HG03521 (cell line): ENCODE measurements around the gene TREX2.
A peak's percentile ranks its signal among the peaks of the same experiment; 100 is the strongest.

Source experiments
- ATAC-seq: cut with Tn5 transposase; IDR thresholded peaks from one replicate; pipeline ENCODE4 v1.9.1; 2021; ENCODE audit warnings: mild to moderate bottlenecking, moderate library complexity; ENCODE audit not compliant: unreplicated experiment

The TREX2 gene

DNA sequence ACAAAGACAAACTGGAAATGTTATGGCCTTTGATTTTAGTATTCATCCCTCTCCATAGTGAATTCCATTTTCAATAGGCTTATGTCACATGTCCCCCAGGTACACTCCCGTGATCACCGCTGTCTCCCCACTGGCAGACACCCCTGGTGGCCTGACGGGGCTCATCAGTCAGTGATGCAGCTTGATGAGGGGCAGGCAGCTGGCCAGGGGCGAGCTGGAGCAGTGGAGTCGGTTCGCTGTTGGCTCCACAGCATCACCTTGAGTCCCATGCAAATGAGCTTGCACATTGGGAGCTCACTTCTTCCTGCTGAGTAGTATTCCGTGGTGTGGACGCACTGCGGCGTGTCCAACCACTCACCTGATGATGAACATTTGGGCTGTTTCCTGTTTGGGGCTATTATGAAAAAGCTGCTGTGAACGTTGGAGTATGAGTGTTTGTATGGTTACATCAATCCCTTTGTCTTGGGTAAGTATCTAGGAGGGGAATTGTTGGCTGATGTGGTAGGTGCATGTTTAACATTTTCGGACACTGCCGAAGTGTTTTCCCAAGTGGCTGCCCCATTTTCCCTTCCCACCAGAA, 5.2 kb downstream of the TREX2 start:
- no peak for ATAC-seq

DNA sequence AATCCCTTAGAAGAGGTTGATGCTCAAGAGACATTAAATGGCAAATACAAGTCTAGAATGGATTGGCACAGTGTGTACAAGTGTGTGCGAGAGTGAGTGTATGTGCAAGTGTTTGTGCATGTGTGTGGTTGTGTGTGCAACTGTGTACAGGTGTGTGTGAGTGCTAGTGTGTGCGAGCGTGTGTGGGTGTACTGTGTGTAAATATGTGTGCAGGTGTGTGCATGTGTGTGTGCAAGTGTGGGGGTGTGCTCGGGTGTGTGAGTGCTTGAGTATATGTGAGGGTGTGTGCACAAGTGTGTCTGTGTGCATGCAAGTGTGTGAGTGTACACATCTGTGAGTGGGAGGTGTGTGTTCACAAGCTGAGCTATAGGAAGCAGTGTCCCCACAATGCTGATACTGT, 5.9 kb downstream of the TREX2 start:
- no peak for ATAC-seq

DNA sequence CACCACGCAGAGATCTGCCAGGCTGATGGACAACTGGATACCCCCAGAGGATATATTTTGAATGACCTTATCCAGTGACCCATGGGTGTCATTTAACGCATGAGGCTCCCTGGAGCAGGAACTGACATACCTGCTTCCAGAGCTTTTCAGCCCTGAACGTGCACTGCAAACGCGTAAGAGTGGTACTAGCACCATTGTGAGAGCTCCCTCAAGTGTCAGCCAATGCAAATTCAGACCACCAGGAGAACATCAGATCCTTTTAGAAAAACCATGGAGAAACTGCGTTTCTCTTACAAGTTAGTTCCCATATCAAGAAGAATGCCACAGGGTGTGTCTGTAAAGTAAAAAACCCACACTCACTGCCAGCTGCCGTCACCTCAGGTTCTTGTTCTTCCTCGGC, 7.3 kb downstream of the TREX2 start:
- no peak for ATAC-seq

DNA sequence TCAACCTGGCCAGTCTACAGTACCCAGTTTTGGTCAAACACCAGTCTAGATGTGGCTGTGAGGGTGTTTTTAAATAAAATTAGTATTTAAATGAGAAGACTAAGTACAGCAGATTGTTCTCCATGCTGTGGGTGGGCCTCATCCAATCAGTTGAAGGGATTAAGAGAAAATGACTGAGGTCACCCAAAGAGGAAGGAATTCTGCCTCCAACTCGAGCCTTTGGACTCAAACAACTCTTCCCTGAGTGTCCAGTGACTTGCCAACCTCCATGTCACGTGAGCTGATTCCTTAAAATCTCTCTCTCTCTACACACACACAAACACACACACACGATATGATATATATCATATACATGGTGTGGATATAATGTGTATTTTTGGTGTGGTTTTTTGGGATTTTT, 10.0 kb downstream of the TREX2 start:
- no peak for ATAC-seq

DNA sequence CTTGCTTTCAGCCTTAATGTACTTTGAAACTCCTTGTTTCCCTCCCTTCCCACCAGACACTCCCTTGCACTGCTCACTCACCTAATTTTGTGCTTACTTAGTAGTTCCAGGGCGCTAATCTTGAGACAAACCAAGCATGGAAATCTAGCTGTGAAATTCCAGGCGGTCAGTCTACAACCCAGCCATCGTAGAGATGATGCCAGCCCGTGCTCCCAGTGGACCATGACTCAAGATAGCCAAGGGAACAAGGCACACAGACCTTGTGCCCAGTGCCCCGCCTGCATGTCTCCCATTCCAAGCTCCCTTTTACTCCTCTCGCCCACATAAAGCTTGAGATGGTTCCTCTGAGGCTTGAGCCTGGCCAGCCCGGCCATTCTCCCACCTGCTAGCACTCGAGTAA, 11.1 kb downstream of the TREX2 start:
- no peak for ATAC-seq

DNA sequence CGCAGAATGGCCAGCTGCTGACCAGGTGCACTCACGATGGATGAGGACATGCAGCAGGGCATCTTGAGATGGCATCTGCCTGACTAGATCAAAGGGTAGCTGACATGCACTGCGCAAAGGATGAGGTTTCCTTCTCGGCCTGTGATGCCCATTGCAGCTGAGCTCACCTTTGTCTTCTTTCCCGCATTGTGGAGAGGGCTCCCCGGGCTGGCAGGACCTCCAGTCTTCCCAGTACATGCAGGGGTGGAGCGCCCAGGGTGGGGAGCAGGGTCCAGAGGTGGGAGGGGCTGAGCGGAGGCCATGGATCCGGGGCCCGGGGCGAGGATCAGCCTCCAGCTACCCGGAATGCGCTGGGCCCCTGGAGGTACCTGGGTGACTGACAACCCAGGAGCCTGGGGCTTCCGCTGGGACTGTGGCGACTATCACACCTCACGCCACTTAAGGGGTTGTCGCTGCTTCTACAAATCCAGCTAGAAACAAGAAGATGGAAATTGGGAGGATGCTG, 12.0 kb downstream of the TREX2 start:
- no peak for ATAC-seq

DNA sequence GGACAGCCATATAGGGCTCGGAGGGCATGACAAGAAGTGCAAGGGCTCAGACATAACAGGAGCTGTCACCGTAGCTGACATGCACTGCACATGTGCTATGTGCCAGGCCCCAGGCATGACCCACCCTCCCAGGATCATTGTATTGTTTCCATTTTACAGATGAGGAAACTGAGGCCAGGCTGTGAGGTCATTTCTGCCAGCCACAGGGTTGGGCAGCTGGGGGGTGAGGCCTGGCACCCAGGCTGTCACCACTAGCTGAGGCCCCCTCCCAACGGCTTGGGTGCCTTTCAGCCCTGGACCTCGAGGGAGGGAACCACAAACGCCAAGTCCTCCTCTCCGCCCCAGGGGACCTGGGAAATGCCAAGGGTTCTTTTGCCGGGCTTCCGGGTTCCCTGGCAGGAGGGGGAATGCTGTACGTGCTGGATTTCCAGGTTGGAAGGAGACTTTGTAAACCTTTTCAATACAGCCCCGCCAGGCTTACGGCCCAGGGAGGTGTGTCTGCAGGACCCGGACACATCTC, 12.6 kb downstream of the TREX2 start:
- ATAC-seq: no peak

DNA sequence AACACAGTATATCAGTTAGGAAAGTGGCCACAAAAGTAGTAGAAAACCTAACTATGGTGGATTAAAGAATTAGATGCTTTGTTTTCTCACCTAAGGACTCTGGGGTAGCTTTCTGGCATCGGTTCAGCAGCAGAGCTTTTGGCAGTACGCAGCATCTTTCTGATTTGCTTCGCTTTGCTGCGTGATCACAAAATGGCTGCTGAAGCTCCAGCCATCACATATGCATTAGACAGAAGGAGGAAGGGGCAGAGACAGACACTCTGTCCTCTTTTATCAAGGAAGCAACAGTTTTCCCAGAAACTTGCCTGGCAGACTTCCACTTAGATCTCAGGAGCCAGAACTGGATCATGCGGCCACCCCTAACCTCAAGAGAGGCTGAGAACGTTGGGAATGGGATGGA, 15.1 kb downstream of the TREX2 start:
- ATAC-seq: no peak

DNA sequence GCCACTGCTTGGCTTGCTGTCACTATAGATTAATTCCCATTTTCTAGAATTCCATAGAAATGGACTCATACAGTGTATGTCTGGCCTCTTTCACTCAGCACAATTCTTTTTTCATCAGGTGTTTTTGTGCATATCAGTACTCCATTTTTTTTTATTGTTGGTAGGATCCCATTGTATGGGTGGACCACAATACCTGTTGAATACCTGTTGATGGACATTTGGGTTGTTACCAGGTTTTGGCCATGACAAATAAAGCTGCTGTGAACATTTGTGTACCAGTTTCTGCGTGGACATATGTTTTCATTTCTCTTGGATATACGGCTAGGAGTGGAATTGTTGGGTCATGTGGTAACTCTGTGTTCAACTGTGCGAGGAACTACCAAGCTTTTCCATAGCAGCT, 19.7 kb downstream of the TREX2 start:
- no peak for ATAC-seq

DNA sequence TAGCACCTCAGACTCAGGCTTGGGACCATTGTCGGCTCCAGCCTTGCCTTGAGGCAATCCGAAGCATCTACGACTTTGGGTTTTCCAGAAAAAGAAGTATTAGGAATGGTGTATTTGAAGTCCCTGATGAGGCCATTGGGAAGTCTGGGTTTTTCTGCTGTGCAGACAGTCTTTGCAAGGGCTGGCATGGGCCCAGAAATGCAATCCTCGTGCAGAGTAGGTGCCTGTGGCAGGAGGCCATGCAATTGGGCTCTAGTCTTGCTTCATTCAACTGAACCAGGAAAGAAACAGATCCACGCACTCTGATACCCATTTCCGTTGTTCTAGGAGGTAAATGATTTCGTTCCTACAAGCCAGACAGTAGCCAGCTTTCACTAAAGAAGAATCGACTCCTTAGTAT, 22.2 kb downstream of the TREX2 start:
- no peak for ATAC-seq

DNA sequence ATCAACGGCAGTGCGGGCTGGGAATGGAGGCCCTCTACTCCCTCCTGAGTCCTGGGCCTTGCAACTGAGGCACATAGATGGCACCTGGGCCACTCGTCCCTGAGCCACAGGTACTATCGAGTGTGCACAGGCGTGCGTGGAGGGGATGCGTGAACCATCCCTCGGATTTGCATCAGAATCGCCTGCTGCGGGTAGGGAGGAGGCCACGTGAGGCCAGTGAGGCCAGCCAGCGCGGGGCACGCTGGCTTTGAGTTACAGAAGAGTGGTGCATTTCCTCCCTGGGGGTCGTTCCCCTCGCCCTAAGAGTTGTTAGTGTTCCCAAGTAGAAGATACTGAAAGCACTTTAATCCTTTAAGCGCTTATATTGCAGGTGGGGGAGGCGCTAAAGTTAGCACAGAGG, 24.0 kb downstream of the TREX2 start:
- ATAC-seq: no peak

DNA sequence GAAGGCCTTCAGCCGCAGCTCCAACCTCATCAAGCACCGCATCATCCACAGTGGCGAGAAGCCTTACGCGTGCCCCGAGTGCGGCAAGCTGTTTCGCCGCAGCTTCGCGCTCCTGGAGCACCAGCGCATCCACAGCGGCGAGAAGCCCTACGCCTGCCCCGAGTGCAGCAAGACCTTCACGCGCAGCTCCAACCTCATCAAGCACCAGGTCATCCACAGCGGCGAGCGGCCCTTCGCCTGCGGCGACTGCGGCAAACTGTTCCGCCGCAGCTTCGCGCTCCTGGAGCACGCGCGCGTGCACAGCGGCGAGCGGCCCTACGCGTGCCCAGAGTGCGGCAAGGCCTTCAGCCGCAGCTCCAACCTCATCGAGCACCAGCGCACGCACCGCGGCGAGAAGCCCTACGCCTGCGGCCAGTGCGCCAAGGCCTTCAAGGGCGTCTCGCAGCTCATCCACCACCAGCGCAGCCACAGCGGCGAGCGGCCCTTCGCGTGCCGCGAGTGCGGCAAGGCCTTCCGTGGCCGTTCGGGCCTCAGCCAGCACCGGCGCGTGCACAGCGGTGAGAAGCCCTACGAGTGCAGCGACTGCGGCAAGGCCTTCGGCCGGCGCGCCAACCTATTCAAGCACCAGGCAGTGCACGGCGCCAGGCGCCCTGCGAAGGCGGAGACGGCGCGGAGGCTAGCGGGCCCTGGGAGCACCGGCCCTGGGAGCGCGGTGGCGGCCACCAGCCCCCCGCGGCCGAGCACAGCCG, 24.8 kb downstream of the TREX2 start:
- ATAC-seq: no peak

DNA sequence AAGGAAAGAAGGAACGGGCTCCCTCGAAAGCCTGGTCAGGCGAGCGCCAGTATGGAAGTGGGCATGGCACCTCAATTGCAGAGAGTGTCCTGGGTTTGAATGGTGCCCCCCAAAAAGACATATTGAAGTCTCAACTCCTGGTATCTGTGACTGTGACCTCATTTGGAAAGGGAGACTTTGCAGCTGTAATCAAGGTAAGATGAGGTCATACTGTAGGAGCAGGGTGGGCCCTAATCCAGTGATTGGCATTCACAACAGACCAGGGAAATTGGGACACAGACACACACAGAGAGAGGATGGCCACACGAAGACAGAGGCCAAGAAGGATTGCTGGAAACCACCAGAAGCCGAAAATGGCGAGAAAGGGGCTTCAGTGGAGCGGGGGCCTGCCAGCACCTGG, 28.2 kb downstream of the TREX2 start:
- ATAC-seq: no peak

DNA sequence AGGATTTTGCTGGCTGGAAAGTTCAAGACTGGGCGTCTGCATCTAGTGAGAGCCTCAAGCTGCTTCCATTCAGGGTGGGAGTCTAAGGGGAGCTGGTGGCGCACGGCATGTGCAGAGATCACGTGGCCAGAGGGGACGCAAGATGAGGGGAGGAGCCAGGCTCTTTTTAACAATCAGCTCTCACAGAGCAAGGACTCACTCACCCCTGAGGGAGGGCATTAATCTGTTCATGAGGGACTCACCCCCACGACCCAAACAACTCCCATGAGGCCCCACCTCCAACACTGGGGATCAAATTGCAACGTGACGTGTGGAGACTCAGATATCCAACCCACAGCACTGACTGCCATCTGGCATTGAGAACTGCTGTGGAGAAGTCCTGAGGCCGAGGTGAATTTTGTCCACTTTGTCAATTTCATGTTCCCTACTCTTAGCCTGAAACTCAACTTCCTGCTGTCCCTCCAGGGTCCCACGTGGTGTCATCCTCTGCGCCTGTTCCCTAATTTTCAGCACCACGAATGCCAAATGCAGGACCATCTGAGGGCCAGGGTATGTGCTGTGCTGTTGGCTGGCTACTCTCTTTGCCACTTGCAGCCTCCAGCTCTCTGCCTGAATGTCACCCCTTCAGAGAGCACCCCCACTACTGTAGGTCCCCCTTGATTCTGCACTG, 28.9 kb downstream of the TREX2 start:
- no peak for ATAC-seq

DNA sequence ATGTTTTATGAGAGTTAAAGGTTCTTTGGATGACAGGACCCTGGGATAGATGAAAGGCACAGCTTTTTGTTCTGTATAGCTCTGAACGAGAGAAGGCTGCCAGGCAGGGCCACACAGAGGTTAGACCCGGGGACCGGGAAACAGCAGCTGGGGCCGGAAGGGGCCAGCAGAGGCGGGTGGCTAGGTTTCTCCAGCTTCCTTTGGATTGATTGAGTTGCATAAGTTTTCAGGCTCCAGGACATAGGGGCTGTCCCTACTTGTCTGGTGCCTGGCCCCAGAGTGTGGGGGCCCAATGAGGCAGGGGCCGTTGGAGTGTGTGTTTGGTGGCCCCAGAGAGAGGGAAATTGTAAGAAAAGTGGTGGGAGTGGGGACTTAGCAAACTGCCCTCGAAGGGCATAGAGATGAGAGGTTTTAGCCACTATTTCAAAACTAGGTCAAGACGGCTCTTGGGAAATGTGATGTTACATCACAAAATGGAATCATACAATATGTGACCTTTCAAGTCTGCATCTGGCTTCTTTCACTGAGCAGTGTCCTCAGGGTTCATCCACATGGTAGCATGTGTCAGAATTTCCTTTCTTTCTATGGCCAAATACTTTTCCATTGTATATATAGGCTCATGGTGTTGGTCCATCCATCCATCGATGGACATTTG, 30.9 kb downstream of the TREX2 start:
- no peak for ATAC-seq

DNA sequence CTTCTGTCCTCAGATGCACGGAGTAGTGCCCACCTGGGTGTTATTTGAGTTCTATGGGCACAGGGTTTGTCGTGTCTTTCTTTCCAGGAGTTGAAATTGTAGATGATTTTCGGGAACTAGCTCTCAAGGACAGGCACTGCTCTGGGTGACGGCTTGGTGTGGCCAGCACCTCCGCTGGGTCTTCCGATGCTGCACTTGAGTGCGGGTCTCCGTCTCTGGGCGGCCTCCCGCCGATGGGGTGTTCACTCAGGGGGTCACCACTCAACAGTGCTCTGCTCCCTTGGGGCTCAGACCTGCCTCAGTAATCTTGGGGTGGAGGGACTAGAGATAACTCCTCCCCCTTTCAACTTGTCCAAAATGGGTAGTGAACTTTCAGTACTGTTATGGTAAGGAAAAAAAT, 32.1 kb downstream of the TREX2 start:
- ATAC-seq: no peak

DNA sequence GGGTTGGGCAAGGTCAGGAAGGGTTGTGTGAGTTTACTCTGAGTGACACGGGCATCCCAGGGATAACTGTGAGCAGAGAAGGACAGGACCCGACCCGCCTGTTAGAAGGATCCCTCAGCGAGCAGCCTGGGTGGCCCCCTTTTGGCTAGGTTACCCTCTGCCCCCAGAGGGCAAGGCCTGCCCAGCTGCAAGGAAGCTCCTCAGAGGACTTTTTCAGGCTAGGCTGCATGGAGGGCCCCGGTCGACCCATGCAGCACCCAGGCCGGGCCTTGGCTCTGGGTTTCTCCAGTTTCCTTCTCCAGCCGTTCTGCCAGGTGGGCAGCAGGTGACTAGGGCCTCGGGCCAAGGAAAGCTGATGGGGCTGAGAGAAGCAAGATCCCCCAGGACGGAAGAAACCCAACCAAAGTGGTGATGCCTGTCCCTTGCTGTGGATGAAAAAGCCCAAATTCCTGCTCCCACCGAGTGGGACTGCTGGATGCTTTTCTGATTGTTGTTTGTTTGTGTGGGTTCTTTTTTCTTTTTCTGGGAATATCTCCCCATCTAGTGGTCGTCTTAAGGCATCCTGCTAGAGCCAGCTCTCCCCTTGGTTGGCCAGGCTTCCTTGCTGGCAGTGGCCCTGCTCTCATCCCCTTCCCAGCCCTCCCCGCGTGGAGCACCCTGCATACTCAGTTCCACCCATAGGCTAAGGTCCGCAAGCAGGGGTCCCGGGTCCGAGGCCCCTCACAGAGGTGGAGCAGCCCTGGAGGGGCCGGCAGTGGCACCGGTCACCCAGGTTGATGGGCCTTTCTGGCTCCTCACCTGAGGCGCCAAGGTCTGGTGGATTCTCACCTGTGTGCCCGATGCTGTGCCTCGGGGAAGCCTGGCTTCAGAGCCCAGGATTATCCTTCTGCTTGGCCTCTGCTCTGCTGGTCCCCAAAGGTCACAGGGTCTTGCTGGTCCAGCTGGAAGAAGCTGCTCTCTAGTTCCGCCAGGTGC, 32.8 kb downstream of the TREX2 start:
- no peak for ATAC-seq

DNA sequence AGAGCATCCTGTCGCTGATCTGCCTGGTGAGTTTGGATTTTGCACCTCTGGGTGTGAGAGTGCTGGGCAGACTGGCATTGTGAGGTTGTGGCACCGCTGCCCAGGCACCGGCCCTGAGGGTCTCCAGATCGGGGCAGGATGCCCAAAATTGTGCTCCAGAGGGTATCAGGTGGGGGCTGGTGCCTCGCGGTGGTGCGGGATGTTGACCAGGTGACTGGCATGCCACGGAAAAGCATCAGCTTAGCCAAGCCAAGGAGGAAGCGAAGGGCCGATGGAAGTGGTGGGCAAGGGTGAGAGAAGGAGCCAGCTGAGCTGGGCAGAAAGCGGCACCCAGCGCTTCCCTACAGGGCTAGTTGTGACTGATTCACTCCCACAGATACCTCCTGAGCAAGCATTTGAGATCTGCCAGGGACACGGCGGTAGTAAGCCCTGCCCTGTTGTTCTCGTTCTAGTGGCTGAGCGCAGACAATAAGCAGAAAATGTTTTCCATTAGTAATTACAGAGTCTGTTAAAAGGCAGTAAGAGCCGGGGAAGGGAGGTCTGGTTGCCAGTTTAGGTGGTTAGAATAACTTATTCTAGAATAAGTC, 33.8 kb downstream of the TREX2 start:
- ATAC-seq: no peak

DNA sequence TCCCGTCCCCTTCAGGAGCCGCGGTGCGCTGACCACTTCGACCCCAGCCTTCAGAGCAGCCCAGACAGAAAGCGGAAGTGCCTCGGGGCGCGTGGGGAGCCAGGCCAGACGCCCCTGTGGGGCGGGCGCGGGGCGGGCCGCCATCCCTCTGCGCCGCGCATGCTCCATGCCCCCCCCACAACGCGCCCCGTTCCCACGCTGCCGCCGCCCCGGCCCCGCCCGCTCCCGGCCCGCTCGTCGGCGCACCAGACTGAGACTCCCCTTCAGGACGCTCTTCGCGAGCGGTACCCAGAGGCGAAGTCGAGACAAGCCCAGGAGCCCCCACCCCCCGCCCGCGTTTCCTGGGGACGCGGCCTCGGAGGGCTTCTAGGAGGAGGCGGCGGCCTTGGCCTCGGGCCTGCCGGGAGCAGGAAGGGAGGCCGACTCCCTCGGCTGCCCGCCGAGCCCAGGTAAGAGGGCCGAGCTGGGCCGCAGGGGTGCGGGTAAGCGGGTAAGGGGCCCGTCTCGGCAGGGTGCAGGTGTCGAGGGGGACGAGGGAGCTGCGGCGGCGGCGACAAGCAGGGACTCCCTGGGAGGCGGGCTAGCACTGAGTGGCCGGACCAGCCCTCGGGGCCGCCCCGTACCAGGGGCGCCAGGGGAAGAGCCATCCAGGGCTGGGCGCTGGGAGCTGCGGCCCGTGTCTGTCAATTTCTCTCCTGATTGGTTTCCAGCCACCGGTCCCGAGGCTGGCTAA, 34.4 kb downstream of the TREX2 start, which contains the start of gene ZFP92:
Gene ZFP92, plus strand, starts transcription at position 218 of the 733 bp plus-strand sequence. CDS start 6,851 bp downstream, outside the sequence.
- peak; percentile 67 for ATAC-seq
